HL-60 (cell line): ENCODE data around the gene COL23A1.

Source experiments
- DNase-seq, 2 experiments: peaks; one replicate each; pipeline ENCODE4 v3.0.0-alpha.2; 2010 to 2020; ENCODE audit warnings: low read depth in 1 of 2, low spot score in 1 of 2
- H3K27ac ChIP-seq: fragments of 250-450 bp; sonication (Bioruptor Pico); replicated peaks from 2 replicates; pipeline ENCODE4 v1.5.1; 2020; ENCODE audit warnings: mild to moderate bottlenecking, moderate library complexity
- H3K27me3 ChIP-seq: fragments of 250-450 bp; sonication (Bioruptor Pico); 2 replicates; pipeline ENCODE4 v1.5.1; 2021; ENCODE audit warnings: mild to moderate bottlenecking, moderate library complexity; ENCODE audit not compliant: insufficient read depth, poor library complexity, severe bottlenecking
- H3K4me3 ChIP-seq: replicated peaks from 2 replicates; pipeline ENCODE4 v1.5.1; 2011; ENCODE audit warnings: mild to moderate bottlenecking, control low read depth, low read length; ENCODE audit not compliant: insufficient read depth
- GABPA ChIP-seq: IDR thresholded peaks from 2 replicates; pipeline ENCODE4 v1.6.1; 2012; ENCODE audit warnings: low read depth
- POLR2AphosphoS5 ChIP-seq: IDR thresholded peaks from 2 replicates; pipeline ENCODE4 v1.6.1; 2012; ENCODE audit warnings: low read depth
- SPI1 ChIP-seq: IDR thresholded peaks from 2 replicates; pipeline ENCODE4 v1.6.1; 2012; ENCODE audit warnings: low read depth, mild to moderate bottlenecking, borderline replicate concordance
- TF ChIP-seq, protein P1 (sequence below): IDR thresholded peaks from one replicate; pipeline ENCODE4 v1.5.1; 2011; ENCODE audit warnings: low read length, control low read depth, inconsistent platforms; ENCODE audit not compliant: insufficient read depth
- TF ChIP-seq, protein P2 (sequence below): IDR thresholded peaks from 2 replicates; pipeline ENCODE4 v1.6.1; 2012; ENCODE audit warnings: low read depth; ENCODE audit not compliant: insufficient replicate concordance

The COL23A1 gene

DNA sequence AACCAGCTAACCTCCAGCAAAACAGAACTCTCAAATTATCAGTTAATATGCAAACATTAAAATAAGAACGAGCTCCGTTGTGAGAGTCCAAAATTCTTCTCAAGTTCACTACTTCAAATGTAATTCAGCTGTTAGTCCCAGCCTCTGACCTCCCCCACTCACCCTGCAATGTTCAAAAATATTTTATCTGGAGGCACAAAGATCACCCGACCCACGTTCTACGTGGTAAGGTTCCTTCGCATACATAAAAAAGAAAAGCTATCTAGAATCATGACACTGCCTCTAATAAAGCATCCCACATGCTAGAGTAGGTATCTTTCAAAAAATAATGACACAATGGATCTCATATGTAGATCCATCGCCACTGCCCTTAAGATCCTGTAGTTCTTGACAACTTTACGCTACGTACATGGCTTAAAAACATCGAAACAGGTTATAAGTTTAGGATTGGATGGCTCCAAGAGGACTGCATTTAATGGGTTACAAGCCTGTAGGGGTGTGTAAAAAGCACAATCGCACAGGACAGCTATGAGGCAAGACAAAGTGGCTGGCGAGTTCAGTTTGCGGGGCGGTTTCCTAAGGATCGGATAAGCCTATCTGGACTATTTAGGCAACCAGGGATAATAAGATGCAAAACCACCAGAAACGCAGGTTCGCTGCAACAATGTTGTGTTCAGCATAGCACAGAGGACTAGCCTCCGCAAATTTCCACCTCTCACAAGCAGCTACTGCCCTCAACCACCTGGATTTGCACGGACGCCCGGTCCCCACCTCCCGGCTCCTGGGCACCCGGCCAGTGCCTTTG, 35.7 kb upstream of the COL23A1 start:
- DNase-seq, result peak; percentile 26 to 35
- peak overlapping the region; percentile 88 for H3K4me3 ChIP-seq
- peak overlapping the region; percentile 96 for H3K27ac ChIP-seq
- TF ChIP-seq POLR2AphosphoS5, result no peak
- TF ChIP-seq, protein P1, sequence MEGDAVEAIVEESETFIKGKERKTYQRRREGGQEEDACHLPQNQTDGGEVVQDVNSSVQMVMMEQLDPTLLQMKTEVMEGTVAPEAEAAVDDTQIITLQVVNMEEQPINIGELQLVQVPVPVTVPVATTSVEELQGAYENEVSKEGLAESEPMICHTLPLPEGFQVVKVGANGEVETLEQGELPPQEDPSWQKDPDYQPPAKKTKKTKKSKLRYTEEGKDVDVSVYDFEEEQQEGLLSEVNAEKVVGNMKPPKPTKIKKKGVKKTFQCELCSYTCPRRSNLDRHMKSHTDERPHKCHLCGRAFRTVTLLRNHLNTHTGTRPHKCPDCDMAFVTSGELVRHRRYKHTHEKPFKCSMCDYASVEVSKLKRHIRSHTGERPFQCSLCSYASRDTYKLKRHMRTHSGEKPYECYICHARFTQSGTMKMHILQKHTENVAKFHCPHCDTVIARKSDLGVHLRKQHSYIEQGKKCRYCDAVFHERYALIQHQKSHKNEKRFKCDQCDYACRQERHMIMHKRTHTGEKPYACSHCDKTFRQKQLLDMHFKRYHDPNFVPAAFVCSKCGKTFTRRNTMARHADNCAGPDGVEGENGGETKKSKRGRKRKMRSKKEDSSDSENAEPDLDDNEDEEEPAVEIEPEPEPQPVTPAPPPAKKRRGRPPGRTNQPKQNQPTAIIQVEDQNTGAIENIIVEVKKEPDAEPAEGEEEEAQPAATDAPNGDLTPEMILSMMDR, result no peak
- TF ChIP-seq GABPA, result no peak
- no peak for TF ChIP-seq SPI1
- TF ChIP-seq, protein P2, sequence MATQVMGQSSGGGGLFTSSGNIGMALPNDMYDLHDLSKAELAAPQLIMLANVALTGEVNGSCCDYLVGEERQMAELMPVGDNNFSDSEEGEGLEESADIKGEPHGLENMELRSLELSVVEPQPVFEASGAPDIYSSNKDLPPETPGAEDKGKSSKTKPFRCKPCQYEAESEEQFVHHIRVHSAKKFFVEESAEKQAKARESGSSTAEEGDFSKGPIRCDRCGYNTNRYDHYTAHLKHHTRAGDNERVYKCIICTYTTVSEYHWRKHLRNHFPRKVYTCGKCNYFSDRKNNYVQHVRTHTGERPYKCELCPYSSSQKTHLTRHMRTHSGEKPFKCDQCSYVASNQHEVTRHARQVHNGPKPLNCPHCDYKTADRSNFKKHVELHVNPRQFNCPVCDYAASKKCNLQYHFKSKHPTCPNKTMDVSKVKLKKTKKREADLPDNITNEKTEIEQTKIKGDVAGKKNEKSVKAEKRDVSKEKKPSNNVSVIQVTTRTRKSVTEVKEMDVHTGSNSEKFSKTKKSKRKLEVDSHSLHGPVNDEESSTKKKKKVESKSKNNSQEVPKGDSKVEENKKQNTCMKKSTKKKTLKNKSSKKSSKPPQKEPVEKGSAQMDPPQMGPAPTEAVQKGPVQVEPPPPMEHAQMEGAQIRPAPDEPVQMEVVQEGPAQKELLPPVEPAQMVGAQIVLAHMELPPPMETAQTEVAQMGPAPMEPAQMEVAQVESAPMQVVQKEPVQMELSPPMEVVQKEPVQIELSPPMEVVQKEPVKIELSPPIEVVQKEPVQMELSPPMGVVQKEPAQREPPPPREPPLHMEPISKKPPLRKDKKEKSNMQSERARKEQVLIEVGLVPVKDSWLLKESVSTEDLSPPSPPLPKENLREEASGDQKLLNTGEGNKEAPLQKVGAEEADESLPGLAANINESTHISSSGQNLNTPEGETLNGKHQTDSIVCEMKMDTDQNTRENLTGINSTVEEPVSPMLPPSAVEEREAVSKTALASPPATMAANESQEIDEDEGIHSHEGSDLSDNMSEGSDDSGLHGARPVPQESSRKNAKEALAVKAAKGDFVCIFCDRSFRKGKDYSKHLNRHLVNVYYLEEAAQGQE, result no peak
- H3K27me3 ChIP-seq, result no peaks in the 10 kb centered on the region

DNA sequence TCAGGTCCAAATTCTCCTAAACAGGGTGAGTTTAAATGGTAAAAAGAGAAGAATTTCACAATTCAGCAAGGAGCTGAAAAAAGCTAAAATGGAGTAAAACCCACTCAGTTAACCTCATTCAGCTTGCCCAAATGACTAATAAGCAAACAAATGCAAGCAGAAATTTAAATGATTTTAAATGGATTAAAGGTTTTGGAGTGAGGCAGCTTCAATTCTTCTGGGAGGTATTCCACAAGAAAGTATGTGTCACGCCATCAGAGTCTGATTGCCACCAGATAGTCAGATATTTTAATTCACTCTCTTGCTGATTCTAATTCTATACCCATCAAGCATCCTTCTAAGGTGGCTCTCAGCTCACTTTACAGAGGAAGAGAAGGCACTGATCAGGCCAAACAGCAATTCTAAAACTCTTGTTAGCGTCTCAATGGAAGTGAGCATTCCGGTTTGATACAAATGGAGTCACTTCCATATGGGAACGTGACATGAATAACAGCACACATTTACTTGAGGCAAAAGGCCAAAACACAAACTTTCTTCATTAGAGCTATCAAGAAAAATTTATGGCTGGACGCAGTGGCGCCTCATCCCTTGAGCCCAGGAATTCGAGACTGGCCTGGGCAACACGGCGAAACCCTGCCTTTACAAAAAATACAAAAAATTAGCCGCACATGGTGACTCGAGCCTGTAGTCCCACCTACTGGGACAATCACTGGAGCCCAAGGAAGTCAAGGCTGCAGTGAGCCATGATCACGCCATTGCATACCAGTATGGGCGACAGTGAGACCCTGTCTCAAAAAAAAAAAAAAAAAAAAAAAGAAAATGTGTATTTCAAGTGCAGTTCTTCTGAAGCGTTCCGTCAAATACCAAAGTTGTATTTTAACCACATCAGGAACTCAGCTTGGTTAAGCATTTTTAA, 34.7 kb upstream of the COL23A1 start:
- Histone ChIP-seq H3K4me3 (peak overlapping the region; percentile 88), H3K27ac (no peak overlapping the region)
- DNase-seq, result no peak

DNA sequence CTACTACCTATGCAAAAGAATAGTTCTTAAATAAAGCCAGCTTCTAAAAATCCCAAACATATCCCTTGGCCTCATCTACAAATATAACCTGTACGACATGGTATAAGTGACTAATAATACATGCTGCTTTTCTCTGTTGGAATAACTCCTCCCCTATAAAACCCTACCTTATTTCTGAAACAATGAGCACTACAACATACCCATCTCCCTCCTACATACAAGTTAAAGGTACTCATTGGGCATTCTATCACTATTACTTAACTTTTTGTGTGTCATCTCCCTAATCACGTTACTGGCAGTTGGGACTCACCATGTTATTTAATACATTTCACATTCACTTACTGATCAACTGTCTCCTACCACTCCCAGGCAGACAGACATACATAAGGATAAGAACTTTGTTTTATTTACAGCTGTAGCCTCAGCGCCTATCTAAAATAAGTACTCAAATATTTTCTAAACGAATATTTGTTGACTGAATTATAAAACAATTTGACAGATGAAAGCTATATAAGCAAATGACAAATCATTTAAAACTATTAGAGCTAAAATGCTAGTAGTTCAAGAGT, 32.6 kb upstream of the COL23A1 start:
- no peak for DNase-seq
- Histone ChIP-seq H3K27me3 (no peaks in the 10 kb centered on the region), H3K27ac (no peak overlapping the region), H3K4me3 (no peak overlapping the region)
- TF ChIP-seq GABPA (no peak), POLR2AphosphoS5 (no peak), SPI1 (no peak)
- TF ChIP-seq, protein P1, result no peak
- TF ChIP-seq, protein P2, result no peak

More for the DNA sequence above, 34.7 kb upstream of the COL23A1 start:
- H3K27me3 ChIP-seq, result no peaks in the 10 kb centered on the region
- TF ChIP-seq SPI1, result no peak

DNA sequence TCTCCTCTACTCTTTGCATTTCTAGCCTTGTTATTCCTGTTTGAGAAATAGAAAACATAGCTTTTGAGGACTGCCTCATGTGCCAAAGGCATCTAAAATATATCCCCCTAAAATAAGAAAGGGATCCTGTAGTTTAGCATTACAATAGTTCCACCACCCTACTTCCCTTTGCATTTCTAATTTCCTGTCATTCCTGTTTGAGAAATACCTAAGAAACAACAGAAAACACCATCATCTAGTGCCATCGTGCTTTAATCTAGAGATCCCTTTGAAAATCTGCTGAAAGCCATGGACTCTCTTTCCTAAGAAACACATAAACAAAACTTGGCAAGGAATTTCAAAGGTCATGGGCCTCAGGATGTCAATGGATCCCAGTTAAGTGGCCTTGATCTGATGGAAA, 29.2 kb upstream of the COL23A1 start:
- TF ChIP-seq, protein P1, result no peak
- TF ChIP-seq GABPA (no peak), SPI1 (no peak), POLR2AphosphoS5 (no peak)
- TF ChIP-seq, protein P2, result no peak
- Histone ChIP-seq H3K27ac (no peak overlapping the region), H3K27me3 (no peaks in the 10 kb centered on the region), H3K4me3 (no peak overlapping the region)
- DNase-seq, result no peak
